Glutamatergic neuron (in vitro differentiated cells): ENCODE data around the gene SNRNP27. TPM values are rescaled to one million over a fixed set of nuclear protein-coding genes. Genes with fewer than 3 reads are reported as not detected.

ENCODE experiments used
- DNase-seq: peaks from one replicate; pipeline ENCODE4 v3.0.0; 2022
- H3K27ac Mint-ChIP-seq: one replicate; pipeline ENCODE4 v1.8.0; 2020; ENCODE audit warnings: mild to moderate bottlenecking, mixed read lengths, inconsistent platforms; ENCODE audit not compliant: unreplicated experiment
- H3K27me3 Mint-ChIP-seq: one replicate; pipeline ENCODE4 v1.8.0; 2020; ENCODE audit warnings: mild to moderate bottlenecking, moderate library complexity, mixed read lengths, inconsistent platforms; ENCODE audit not compliant: unreplicated experiment
- H3K36me3 Mint-ChIP-seq: one replicate; pipeline ENCODE4 v1.8.0; 2020; ENCODE audit warnings: mild to moderate bottlenecking, mixed read lengths, inconsistent platforms; ENCODE audit not compliant: unreplicated experiment
- H3K4me1 Mint-ChIP-seq: one replicate; pipeline ENCODE4 v1.8.0; 2020; ENCODE audit warnings: mild to moderate bottlenecking, low read depth, mixed read lengths, inconsistent platforms; ENCODE audit not compliant: unreplicated experiment
- H3K4me3 Mint-ChIP-seq: one replicate; pipeline ENCODE4 v1.8.0; 2020; ENCODE audit warnings: mild to moderate bottlenecking, mixed read lengths, inconsistent platforms; ENCODE audit not compliant: unreplicated experiment
- H3K9me3 Mint-ChIP-seq: one replicate; pipeline ENCODE4 v1.8.0; 2020; ENCODE audit warnings: mild to moderate bottlenecking, moderate library complexity, mixed read lengths, inconsistent platforms; ENCODE audit not compliant: unreplicated experiment
- CTCF ChIP-seq: fragments of 200-600 bp; sonication (generic); IDR thresholded peaks from one replicate; pipeline ENCODE4 v1.5.0; 2021; ENCODE audit not compliant: partially characterized antibody, unreplicated experiment
- total RNA-seq: library from RNA; stranded (reverse); fragmentation: NEBNext Ultra II Directional; extraction: Animal tissue kit (Norgen Biotek cat#: 25700); gene quantifications from one replicate; pipeline ENCODE4 v1.2.1, GENCODE V29; 2021; ENCODE audit not compliant: unreplicated experiment

Gene SNRNP27
- total RNA-seq, 1 donor from 2014 or later, result 93.7 TPM

DNA sequence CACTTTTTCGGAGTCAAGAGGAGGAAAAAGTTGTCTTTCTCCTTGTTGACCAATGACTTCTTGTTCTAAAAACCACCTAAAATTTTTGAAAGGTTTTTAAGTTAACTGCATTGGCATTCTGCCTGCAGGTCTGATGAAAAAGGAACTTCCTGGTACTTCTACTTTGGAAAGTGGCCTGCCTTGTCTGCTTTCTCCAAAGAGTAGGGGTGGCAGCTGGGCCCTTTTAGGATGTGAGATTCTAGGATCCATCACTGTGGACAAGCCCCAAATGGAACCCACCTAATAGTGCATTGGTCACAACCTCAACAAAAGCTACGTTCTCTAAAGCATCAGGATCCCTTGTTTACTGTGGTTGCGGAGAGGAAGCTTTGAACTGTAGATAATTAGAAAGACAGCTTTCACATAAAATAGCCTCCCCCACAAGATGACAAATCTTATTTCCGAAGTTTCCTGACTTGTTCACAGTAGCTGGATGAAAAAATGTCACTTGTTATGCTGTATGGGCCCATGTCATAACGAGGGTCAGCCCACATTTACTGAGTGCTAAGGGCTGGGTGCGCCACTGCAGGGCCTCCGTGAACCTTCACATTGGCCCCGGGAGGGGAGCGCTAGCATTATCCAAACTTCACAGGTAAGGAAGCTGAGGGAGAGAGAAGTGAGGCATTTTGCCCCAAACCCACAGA lies 50.2 kb downstream of the SNRNP27 start:
- H3K36me3 Mint-ChIP-seq, result no peaks in the 10 kb centered on the region
- H3K4me3 Mint-ChIP-seq, result no peak overlapping the region
- TF ChIP-seq CTCF, result no peak
- peaks cover 5% of the 10 kb centered on the region for H3K4me1 Mint-ChIP-seq
- DNase-seq, result no peak
- peaks cover 3% of the 10 kb centered on the region for H3K27me3 Mint-ChIP-seq
- H3K27ac Mint-ChIP-seq, result no peak overlapping the region
- H3K9me3 Mint-ChIP-seq, result peaks cover 2% of the 10 kb centered on the region

DNA sequence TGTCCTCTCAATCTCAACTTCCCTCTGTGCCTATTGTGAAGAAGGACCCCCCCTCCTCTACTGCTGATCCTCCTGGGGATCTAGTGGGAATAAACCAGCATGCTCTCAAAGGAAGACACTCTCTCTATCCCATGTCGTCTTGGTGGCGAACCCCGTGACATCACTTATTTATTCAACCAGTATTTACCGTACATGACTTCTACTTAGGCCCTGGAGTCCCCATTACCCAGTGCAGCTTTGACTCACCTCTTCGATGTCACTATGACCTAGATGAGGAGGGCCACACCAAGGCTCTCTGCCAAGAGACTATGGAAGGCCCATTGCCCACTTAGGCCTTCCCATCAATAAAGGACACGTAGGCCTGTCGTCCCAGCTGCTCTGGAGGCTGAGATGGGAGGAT lies 51.0 kb downstream of the SNRNP27 start:
- no peak overlapping the region for H3K27ac Mint-ChIP-seq
- H3K36me3 Mint-ChIP-seq, result no peaks in the 10 kb centered on the region
- DNase-seq, result no peak
- no peak overlapping the region for H3K4me3 Mint-ChIP-seq
- peaks cover 3% of the 10 kb centered on the region for H3K4me1 Mint-ChIP-seq
- peaks cover 2% of the 10 kb centered on the region for H3K27me3 Mint-ChIP-seq
- TF ChIP-seq CTCF, result no peak
- H3K9me3 Mint-ChIP-seq, result peaks cover 2% of the 10 kb centered on the region

DNA sequence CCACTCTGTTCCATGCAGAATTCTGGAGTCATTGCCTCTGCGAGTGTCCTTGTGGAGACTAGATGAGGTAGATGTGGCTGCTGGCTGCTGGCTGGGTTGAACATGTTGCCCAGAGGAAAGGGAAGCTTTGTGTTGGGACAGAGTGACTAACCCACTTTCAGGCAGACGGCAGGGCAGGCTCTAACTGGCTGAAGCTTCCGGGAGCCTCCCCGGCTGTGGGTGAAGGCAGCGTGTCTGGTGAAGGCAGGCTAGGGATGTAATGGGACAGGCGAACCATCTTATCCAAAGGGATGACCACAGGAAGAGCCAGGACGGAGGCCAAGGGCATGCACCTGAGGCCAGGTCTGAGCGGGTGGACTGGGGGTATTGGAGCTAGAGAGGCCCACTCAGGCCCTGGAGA lies 51.7 kb downstream of the SNRNP27 start:
- H3K4me3 Mint-ChIP-seq, result no peak overlapping the region
- H3K27me3 Mint-ChIP-seq, result peaks cover 4% of the 10 kb centered on the region
- H3K9me3 Mint-ChIP-seq, result peaks cover 2% of the 10 kb centered on the region
- DNase-seq, result no peak
- H3K27ac Mint-ChIP-seq, result no peak overlapping the region
- no peaks in the 10 kb centered on the region for H3K36me3 Mint-ChIP-seq
- no peaks in the 10 kb centered on the region for H3K4me1 Mint-ChIP-seq
- TF ChIP-seq CTCF, result no peak

- Mint-ChIP-seq H3K27ac (no peak overlapping the region), H3K36me3 (no peaks in the 10 kb centered on the region)
- DNase-seq, result no peak
These were observed 52.2 kb downstream of the SNRNP27 start for GRCh38 chr2:69945941-69946340.

More at GRCh38 chr2:69945941-69946340, 52.2 kb downstream of the SNRNP27 start:
- Mint-ChIP-seq H3K9me3 (peaks cover 2% of the 10 kb centered on the region), H3K4me3 (no peak overlapping the region), H3K27me3 (peaks cover 4% of the 10 kb centered on the region), H3K4me1 (no peaks in the 10 kb centered on the region)
- TF ChIP-seq CTCF, result no peak
